Endodermal cell (in vitro differentiated cells): Measurements from ENCODE around the gene KCNG2. TPM values are rescaled to one million over a fixed set of nuclear protein-coding genes. Genes with fewer than 3 reads are reported as not detected.

Source experiments
- DNase-seq: peaks from one replicate; pipeline ENCODE4 v3.0.0-alpha.2; 2017
- H3K27ac ChIP-seq: 2 replicates; pipeline ENCODE4 v1.5.1; 2013; ENCODE audit warnings: mild to moderate bottlenecking, low read depth, low read length, moderate library complexity
- H3K27me3 ChIP-seq: 2 replicates; pipeline ENCODE4 v1.6.1; 2013; ENCODE audit warnings: mild to moderate bottlenecking, low read length, moderate library complexity; ENCODE audit not compliant: insufficient read depth, control insufficient read depth, poor library complexity, severe bottlenecking
- H3K36me3 ChIP-seq: 2 replicates; pipeline ENCODE4 v1.7.0; 2013; ENCODE audit warnings: mild to moderate bottlenecking, low read length, moderate library complexity; ENCODE audit not compliant: control insufficient read depth, insufficient read depth
- H3K4me1 ChIP-seq: one replicate; pipeline ENCODE4 v1.7.0; 2013; ENCODE audit warnings: low read length; ENCODE audit not compliant: control insufficient read depth, insufficient read depth
- H3K4me3 ChIP-seq: 2 replicates; pipeline ENCODE4 v1.5.1; 2013; ENCODE audit warnings: mild to moderate bottlenecking, low read length, moderate library complexity
- H3K9ac ChIP-seq: 2 replicates; pipeline ENCODE4 v1.6.1; 2013; ENCODE audit warnings: mild to moderate bottlenecking, low read length, moderate library complexity; ENCODE audit not compliant: poor library complexity, severe bottlenecking; ENCODE audit errors: extremely low read depth
- H3K9me3 ChIP-seq: 2 replicates; pipeline ENCODE4 v1.6.1; 2013; ENCODE audit warnings: mild to moderate bottlenecking, low read length, moderate library complexity; ENCODE audit not compliant: control insufficient read depth
- H3K27ac Mint-ChIP-seq: 2 replicates; pipeline ENCODE4 v1.8.0; 2020; ENCODE audit warnings: mixed read lengths
- H3K27me3 Mint-ChIP-seq: 2 replicates; pipeline ENCODE4 v1.8.0; 2021; ENCODE audit warnings: mild to moderate bottlenecking, mixed read lengths; ENCODE audit not compliant: insufficient read depth
- H3K36me3 Mint-ChIP-seq: 2 replicates; pipeline ENCODE4 v1.8.0; 2020; ENCODE audit warnings: low read depth, mixed read lengths
- H3K4me1 Mint-ChIP-seq: 2 replicates; pipeline ENCODE4 v1.8.0; 2020; ENCODE audit warnings: mixed read lengths
- H3K4me3 Mint-ChIP-seq: 2 replicates; pipeline ENCODE4 v1.8.0; 2020; ENCODE audit warnings: mild to moderate bottlenecking, moderate library complexity, mixed read lengths
- H3K9me3 Mint-ChIP-seq: 2 replicates; pipeline ENCODE4 v1.8.0; 2020; ENCODE audit warnings: mild to moderate bottlenecking, mixed read lengths
- CTCF ChIP-seq: fragments of 200-600 bp; sonication (generic); conservative IDR thresholded peaks from 2 replicates; pipeline ENCODE4 v1.5.0; 2021; ENCODE audit warnings: antibody characterized with exemption, mild to moderate bottlenecking
- WGBS, 2 experiments: methylation state at CpG; one replicate each; pipeline versions ENCODE4 v1.1.5 to v1.1.7; 2013; ENCODE audit warnings: missing lambda C conversion rate in 2 of 2, mixed read lengths in 1 of 2; ENCODE audit not compliant: insufficient coverage in 1 of 2, insufficient read length in 1 of 2; 5-methylcytosine and 5-hydroxymethylcytosine counted together
- total RNA-seq, 2 donors: library from RNA; stranded (reverse); fragmentation: NEBNext Ultra II Directional in 1 of 2; extraction: Animal tissue kit (Norgen Biotek cat#: 25700) in 1 of 2; gene quantifications; 2 replicates in 1 of 2; 3 replicates in 1 of 2; pipeline ENCODE4 v1.2.1, GENCODE V29; 2021

The KCNG2 gene
- total RNA-seq, 2 donors from 2014 or later = not detected

DNA sequence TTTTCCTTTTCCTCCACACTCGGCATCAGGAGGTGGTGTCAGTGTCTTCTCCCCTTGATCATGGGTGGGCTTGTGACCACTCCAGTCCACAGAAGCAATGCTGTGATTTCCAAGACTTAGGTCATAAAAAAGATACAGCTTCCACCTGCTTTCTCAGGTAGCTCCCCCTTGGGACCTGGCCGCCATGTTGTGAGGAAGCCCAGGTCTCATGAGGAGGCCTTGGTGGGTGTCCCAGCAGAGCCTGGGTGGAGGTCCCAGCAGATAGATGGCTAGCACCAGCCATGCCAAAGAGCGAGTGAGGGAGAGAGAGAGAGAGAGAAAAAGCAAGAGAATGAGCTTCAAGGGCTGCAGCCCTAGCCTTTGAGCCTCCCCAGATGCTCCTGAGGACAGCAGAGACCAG, 137.8 kb downstream of the KCNG2 start:
- Mint-ChIP-seq H3K9me3 (peaks cover 29% of the 10 kb centered on the region), H3K27ac (no peak overlapping the region), H3K27me3 (peaks cover 2% of the 10 kb centered on the region), H3K4me1 (peaks cover 16% of the 10 kb centered on the region), H3K36me3 (peaks cover 75% of the 10 kb centered on the region), H3K4me3 (no peak overlapping the region)
- Histone ChIP-seq H3K9me3 (peaks cover 43% of the 10 kb centered on the region), H3K36me3 (peaks cover 37% of the 10 kb centered on the region), H3K27me3 (no peaks in the 10 kb centered on the region), H3K4me1 (no peaks in the 10 kb centered on the region), H3K4me3 (no peak overlapping the region), H3K27ac (no peak overlapping the region), H3K9ac (no peak overlapping the region)
- no peak for TF ChIP-seq CTCF
- DNase-seq = peak; percentile 31
- 83 to 92% methylated on average over 1 to 3 of the region's 3 CpGs for WGBS, 2 experiments

DNA sequence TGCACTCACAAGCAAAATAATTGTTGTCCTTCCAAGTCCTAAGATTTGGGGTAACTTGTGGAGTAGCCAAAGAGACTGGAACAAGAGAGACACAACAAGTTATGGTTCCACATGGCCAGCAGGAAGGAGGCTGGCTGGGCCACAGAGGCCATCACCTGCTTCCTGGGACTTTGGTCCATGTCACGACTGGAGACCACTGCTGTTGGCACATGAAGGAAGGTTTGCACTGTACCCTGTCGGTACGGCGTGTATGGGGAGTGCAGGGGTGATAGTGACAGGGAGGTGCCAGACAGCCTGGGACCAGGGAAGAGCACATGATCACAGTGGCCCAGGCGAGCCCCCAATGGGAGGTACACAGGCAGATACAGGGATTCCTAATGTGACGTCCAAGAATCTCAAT, 138.2 kb downstream of the KCNG2 start:
- H3K27ac ChIP-seq = no peak overlapping the region

GRCh38 chr18:79936641-79937040, 138.9 kb downstream of the KCNG2 start:
- 83 to 96% methylated on average over 1 to 12 of the region's 12 CpGs for WGBS, 2 experiments
- Mint-ChIP-seq H3K4me3 (no peak overlapping the region), H3K27ac (no peak overlapping the region), H3K4me1 (peaks cover 16% of the 10 kb centered on the region), H3K27me3 (peaks cover 2% of the 10 kb centered on the region), H3K9me3 (peaks cover 22% of the 10 kb centered on the region), H3K36me3 (peaks cover 72% of the 10 kb centered on the region)
- H3K9ac ChIP-seq = no peak overlapping the region
- no peaks in the 10 kb centered on the region for H3K27me3 ChIP-seq
- TF ChIP-seq CTCF = no peak
- no peak overlapping the region for H3K4me3 ChIP-seq
- peaks cover 32% of the 10 kb centered on the region for H3K9me3 ChIP-seq
- H3K27ac ChIP-seq = no peak overlapping the region
- H3K4me1 ChIP-seq = no peaks in the 10 kb centered on the region
- peak; percentile 23 for DNase-seq
- H3K36me3 ChIP-seq = peaks cover 43% of the 10 kb centered on the region

More for the DNA sequence above, 138.2 kb downstream of the KCNG2 start:
- Mint-ChIP-seq H3K36me3 (peaks cover 76% of the 10 kb centered on the region), H3K27me3 (peaks cover 2% of the 10 kb centered on the region), H3K4me3 (no peak overlapping the region), H3K27ac (no peak overlapping the region), H3K4me1 (peaks cover 16% of the 10 kb centered on the region), H3K9me3 (peaks cover 28% of the 10 kb centered on the region)
- 95% methylated on average over 5 to 6 of the region's 6 CpGs for WGBS, 2 experiments
- TF ChIP-seq CTCF = no peak
- Histone ChIP-seq H3K9ac (no peak overlapping the region), H3K9me3 (peaks cover 39% of the 10 kb centered on the region), H3K4me3 (no peak overlapping the region), H3K36me3 (peaks cover 41% of the 10 kb centered on the region), H3K27me3 (no peaks in the 10 kb centered on the region), H3K4me1 (no peaks in the 10 kb centered on the region)
- DNase-seq = peak; percentile 11
